GM19452 (cell line): ENCODE data around the gene AGBL1.
"Not testable (repeated sequence)": the region's sequence is repeated elsewhere in the genome, so short reads cannot be mapped to it uniquely, and the experiment has no call there.

Source experiments
- ATAC-seq: cut with Tn5 transposase; IDR thresholded peaks from one replicate; pipeline ENCODE4 v1.9.1; 2021; ENCODE audit not compliant: unreplicated experiment

The AGBL1 gene

GRCh38 chr15:86383611-86384010 lies 303.9 kb downstream of the AGBL1 start:
- ATAC-seq: no peak

GRCh38 chr15:86384186-86384585 lies 304.5 kb downstream of the AGBL1 start:
- no peak for ATAC-seq

GRCh38 chr15:86392296-86392695 lies 312.6 kb downstream of the AGBL1 start:
- no peak for ATAC-seq

- ATAC-seq: no peak
Measured at GRCh38 chr15:86392874-86393273, 313.2 kb downstream of the AGBL1 start.

GRCh38 chr15:86394866-86395265 lies 315.2 kb downstream of the AGBL1 start:
- ATAC-seq: no peak

- no peak for ATAC-seq
Measured at GRCh38 chr15:86399041-86399954, 319.6 kb downstream of the AGBL1 start.

GRCh38 chr15:86403221-86403620 lies 323.6 kb downstream of the AGBL1 start:
- ATAC-seq: no peak

GRCh38 chr15:86403914-86404583 lies 324.4 kb downstream of the AGBL1 start:
- ATAC-seq: no peak

- ATAC-seq: no peak
Measured at GRCh38 chr15:86408261-86408660, 328.6 kb downstream of the AGBL1 start.

- ATAC-seq: no peak
Measured at GRCh38 chr15:86411916-86412315, 332.2 kb downstream of the AGBL1 start.

GRCh38 chr15:86413191-86413590 lies 333.5 kb downstream of the AGBL1 start:
- ATAC-seq: no peak

- ATAC-seq: no peak
Measured at GRCh38 chr15:86425746-86426145, 346.1 kb downstream of the AGBL1 start.

- ATAC-seq: no peak
Measured at GRCh38 chr15:86432861-86433260, 353.2 kb downstream of the AGBL1 start.

GRCh38 chr15:86433983-86434382 lies 354.3 kb downstream of the AGBL1 start:
- no peak for ATAC-seq

- no peak for ATAC-seq
Measured at GRCh38 chr15:86439614-86440013, 359.9 kb downstream of the AGBL1 start.

- no peak for ATAC-seq
Measured at GRCh38 chr15:86444527-86444926, 364.9 kb downstream of the AGBL1 start.

- ATAC-seq: no peak
Measured at GRCh38 chr15:86445579-86446252, 366.0 kb downstream of the AGBL1 start.

GRCh38 chr15:86446253-86446640 lies 366.6 kb downstream of the AGBL1 start:
- ATAC-seq: no peak

GRCh38 chr15:86465470-86466039 lies 385.9 kb downstream of the AGBL1 start:
- not testable (repeated sequence) for ATAC-seq

- no peak for ATAC-seq
Measured at GRCh38 chr15:86481720-86482119, 402.0 kb downstream of the AGBL1 start.

- ATAC-seq: no peak
Measured at GRCh38 chr15:86483936-86484335, 404.3 kb downstream of the AGBL1 start.
